Retinal pigment epithelial cell (primary cell): Measurements from ENCODE around the gene MCF2L.

ENCODE experiments used
- DNase-seq: peaks from one replicate; pipeline ENCODE4 v3.0.0-alpha.2; 2010; ENCODE audit warnings: low read depth
- H3K4me3 ChIP-seq: 2 replicates; pipeline ENCODE4 v1.5.1; 2011; ENCODE audit warnings: mild to moderate bottlenecking, low read length, control low read depth, moderate library complexity
- TF ChIP-seq, protein P1 (sequence below): conservative IDR thresholded peaks from 2 replicates; pipeline ENCODE4 v1.5.1; 2011; ENCODE audit warnings: low read depth, low read length, control low read depth, inconsistent platforms

MCF2L gene

DNA sequence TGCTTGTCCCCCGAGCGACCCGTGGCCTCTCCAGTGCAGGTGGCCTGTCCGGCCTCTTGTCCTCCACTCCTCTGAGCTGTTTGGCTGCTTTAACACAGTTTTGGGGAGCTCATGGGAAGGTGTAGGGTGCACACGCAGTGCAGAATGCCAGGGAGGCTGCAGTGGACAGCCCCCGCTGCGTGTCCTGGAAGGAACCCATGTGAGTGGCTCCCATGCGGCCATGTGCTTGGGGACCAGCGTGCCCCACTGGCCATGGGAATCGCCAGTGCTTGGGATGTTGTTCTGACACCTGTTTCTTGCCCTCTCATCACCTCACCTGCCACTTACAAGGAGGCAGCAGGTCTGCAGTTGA, 114.0 kb downstream of the MCF2L start:
- H3K4me3 ChIP-seq = no peak overlapping the region
- TF ChIP-seq, protein P1, sequence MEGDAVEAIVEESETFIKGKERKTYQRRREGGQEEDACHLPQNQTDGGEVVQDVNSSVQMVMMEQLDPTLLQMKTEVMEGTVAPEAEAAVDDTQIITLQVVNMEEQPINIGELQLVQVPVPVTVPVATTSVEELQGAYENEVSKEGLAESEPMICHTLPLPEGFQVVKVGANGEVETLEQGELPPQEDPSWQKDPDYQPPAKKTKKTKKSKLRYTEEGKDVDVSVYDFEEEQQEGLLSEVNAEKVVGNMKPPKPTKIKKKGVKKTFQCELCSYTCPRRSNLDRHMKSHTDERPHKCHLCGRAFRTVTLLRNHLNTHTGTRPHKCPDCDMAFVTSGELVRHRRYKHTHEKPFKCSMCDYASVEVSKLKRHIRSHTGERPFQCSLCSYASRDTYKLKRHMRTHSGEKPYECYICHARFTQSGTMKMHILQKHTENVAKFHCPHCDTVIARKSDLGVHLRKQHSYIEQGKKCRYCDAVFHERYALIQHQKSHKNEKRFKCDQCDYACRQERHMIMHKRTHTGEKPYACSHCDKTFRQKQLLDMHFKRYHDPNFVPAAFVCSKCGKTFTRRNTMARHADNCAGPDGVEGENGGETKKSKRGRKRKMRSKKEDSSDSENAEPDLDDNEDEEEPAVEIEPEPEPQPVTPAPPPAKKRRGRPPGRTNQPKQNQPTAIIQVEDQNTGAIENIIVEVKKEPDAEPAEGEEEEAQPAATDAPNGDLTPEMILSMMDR = no peak
- DNase-seq = no peak

DNA sequence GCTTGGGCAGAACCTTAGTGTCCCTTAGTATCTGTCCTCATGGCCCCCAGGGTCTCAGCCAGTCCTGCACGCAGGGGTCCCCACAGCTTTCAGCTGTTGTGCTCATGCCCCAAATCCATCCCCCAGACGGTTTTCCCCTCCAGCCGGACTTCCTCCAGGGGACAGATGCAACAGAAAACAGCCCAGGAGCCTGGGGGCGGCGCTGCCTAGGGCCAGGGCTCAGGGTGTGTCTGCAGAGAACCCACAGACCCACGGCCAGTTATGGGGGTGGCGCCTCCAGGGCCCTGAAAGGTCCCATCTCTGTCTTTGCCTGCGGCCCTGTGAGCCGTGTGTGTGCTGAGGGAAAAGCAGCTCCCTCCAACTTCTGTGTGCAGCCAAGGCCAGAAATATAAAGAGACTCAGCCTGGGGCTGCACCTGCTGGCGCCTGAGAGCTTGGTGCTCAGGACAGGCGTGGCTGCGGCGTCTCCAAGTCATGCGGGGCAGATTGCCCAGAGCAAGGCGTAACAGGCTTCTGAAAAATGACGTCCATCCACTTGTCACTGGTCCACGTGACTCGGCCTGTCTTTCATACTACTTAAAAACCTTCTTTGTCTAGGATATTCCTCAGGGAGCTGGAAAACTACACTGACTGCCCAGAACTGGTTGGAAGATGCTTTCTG, 114.5 kb downstream of the MCF2L start:
- no peak overlapping the region for H3K4me3 ChIP-seq
- TF ChIP-seq, protein P1 = no peak
- no peak for DNase-seq

GRCh38 chr13:113084094-113084942, 115.3 kb downstream of the MCF2L start:
- TF ChIP-seq, protein P1 = peak; percentile 28
- no peak overlapping the region for H3K4me3 ChIP-seq

DNA sequence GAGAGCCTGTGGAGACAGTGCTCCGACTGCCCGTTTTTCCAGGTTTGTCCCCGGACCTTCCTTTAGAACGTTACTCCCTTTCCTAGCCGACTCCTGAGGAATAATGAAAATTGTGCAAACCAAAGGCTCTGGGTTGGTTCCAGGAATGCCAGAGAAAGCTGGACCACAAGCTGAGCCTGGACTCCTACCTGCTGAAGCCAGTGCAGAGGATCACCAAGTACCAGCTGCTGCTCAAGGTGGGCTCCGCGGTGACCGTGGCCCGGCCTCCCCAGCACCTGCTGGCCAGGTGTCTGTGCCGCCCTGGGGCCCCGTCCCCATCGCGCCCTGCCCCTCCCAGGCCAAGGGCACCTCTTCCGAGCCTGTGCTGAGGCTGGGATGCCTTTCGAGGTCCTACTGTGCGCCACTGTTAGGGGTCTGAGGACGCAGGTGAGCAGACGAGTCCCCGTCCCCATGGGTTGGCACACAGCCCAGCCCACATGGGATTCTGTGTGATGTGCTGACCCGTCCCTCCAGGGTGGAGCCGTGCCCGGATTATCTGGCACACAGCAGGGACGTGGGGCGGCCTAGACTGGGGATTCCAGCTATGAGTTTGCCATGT, 116.0 kb downstream of the MCF2L start:
- TF ChIP-seq, protein P1 = no peak
- no peak overlapping the region for H3K4me3 ChIP-seq
- DNase-seq = no peak

More at GRCh38 chr13:113084094-113084942, 115.3 kb downstream of the MCF2L start:
- DNase-seq = no peak

- TF ChIP-seq, protein P1 = peak; percentile 13
- no peak for DNase-seq
- H3K4me3 ChIP-seq = no peak overlapping the region
These were observed 117.2 kb downstream of the MCF2L start for GRCh38 chr13:113086031-113086750.

- H3K4me3 ChIP-seq = no peak overlapping the region
- TF ChIP-seq, protein P1 = no peak
- DNase-seq = no peak
These were observed 118.2 kb downstream of the MCF2L start for GRCh38 chr13:113086991-113087922.
